SIG-M5 (cell line): ENCODE measurements around the gene NPC1L1.

ENCODE experiments used
- DNase-seq: peaks from one replicate; lab custom pipeline; 2025; lab: John Stamatoyannopoulos, UW

Gene NPC1L1

GRCh38 chr7:44471436-44471835 lies 69.7 kb downstream of the NPC1L1 start:
- no peak for DNase-seq

GRCh38 chr7:44470628-44471245 lies 70.4 kb downstream of the NPC1L1 start:
- no peak for DNase-seq

GRCh38 chr7:44470135-44470479 lies 71.0 kb downstream of the NPC1L1 start:
- DNase-seq, result no peak

GRCh38 chr7:44469461-44470134 lies 71.5 kb downstream of the NPC1L1 start:
- DNase-seq, result no peak

- no peak for DNase-seq
Measured at GRCh38 chr7:44467217-44467548, 73.9 kb downstream of the NPC1L1 start.

- no peak for DNase-seq
Measured at GRCh38 chr7:44466300-44467216, 74.6 kb downstream of the NPC1L1 start.

GRCh38 chr7:44465490-44465889 lies 75.6 kb downstream of the NPC1L1 start:
- DNase-seq, result no peak

GRCh38 chr7:44463169-44463808 lies 77.8 kb downstream of the NPC1L1 start:
- no peak for DNase-seq
